ENCODE measurements around the gene CABP7.

GRCh38 chr22:29780220-29780619 is 60.4 kb downstream of the CABP7 start:
- TF ChIP-seq, protein P1, sequence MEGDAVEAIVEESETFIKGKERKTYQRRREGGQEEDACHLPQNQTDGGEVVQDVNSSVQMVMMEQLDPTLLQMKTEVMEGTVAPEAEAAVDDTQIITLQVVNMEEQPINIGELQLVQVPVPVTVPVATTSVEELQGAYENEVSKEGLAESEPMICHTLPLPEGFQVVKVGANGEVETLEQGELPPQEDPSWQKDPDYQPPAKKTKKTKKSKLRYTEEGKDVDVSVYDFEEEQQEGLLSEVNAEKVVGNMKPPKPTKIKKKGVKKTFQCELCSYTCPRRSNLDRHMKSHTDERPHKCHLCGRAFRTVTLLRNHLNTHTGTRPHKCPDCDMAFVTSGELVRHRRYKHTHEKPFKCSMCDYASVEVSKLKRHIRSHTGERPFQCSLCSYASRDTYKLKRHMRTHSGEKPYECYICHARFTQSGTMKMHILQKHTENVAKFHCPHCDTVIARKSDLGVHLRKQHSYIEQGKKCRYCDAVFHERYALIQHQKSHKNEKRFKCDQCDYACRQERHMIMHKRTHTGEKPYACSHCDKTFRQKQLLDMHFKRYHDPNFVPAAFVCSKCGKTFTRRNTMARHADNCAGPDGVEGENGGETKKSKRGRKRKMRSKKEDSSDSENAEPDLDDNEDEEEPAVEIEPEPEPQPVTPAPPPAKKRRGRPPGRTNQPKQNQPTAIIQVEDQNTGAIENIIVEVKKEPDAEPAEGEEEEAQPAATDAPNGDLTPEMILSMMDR (IDR thresholded peaks at IDR 0.05): no peak
- TF ChIP-seq POLR2A (IDR thresholded peaks at IDR 0.05) (no peak), EP300 (IDR thresholded peaks at IDR 0.05) (no peak), POLR2AphosphoS5 (IDR thresholded peaks at IDR 0.05) (no peak)

All from upper lobe of left lung (tissue), 4 donors.